ENCODE data around the gene NARF. TPM values are rescaled to one million over a fixed set of nuclear protein-coding genes. Genes with fewer than 3 reads are reported as not detected.

NARF gene
- polyA plus RNA-seq, 1 donor (not counting 4 experiments of a cell fraction or from before 2014, with no cell fraction given) = 36.8 TPM

DNA sequence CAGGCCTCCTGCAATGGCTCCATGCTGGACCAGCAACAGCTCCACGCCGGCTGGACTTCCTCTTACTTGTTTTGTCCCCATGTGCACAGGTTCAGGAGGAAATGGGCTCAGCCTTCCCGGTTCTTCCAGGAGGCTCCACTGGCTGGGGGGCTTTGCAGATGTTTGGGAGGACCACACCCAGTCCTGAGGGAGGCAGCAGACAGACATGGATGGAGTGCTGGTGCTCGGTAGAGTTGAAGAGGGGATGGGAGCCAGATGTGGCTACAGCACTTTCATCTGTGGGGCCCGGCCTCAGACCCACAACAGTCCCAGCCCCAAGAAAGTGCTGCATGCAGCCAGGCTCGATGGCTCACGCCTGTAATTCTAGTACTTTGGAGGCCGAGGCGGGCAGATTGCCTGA, 21.8 kb downstream of the NARF start:
- no peaks in the 10 kb centered on the region for H3K9me3 ChIP-seq (ENCODE audit: control insufficient read depth, low read depth, low read length)
- H4K20me1 ChIP-seq (ENCODE audit: control insufficient read depth, extremely low read depth, insufficient read depth, low read length) = no peaks in the 10 kb centered on the region
- H3K36me3 ChIP-seq (ENCODE audit: control insufficient read depth in 2 of 2, extremely low read depth in 1 of 2, insufficient read depth in 2 of 2, low read length in 2 of 2) = peaks cover 6 to 17% of the 10 kb centered on the region in 2 experiments
- H3K27ac ChIP-seq (ENCODE audit: control insufficient read depth, insufficient read depth, low read length) = no peak overlapping the region
- FAIRE-seq = no peak
- TF ChIP-seq CTCF (optimal IDR thresholded peaks at IDR 0.05 in 1 of 3, IDR thresholded peaks at IDR 0.05 in 1 of 3, conservative IDR thresholded peaks at IDR 0.05 in 1 of 3; ENCODE audit: extremely low read depth in 1 of 3, insufficient read depth in 2 of 3, low read length in 3 of 3) (no peak), EZH2 (IDR thresholded peaks at IDR 0.05; ENCODE audit: low read length) (no peak)
- H2AFZ ChIP-seq (ENCODE audit: control insufficient read depth, low read length) = no peak overlapping the region
- no peak overlapping the region for H3K4me3 ChIP-seq (ENCODE audit: control insufficient read depth in 2 of 3, extremely low read depth in 1 of 3, insufficient read depth in 2 of 3, low read depth in 1 of 3, low read length in 3 of 3)
- H3K9me1 ChIP-seq (ENCODE audit: control insufficient read depth, extremely low read depth, insufficient read depth, low read length) = no peaks in the 10 kb centered on the region
- dilution Hi-C loops (cut with MboI; ENCODE audit: extremely low pct_ligation_motif_present, low sequenced_read_pairs) = no loop called here
- no peak for DNase-seq (ENCODE audit: low read depth, low spot score)
- no peak overlapping the region for H3K4me2 ChIP-seq (ENCODE audit: control insufficient read depth, extremely low read depth, insufficient read depth, low read depth, low read length)
- H3K27me3 ChIP-seq (ENCODE audit: control insufficient read depth, extremely low read depth, insufficient read depth, low read length) = no peaks in the 10 kb centered on the region
- no peaks in the 10 kb centered on the region for H3K4me1 ChIP-seq (ENCODE audit: control insufficient read depth, extremely low read depth, insufficient read depth, low read length)
- H3K79me2 ChIP-seq (ENCODE audit: control insufficient read depth, insufficient read depth, low read length) = no peaks in the 10 kb centered on the region
- H3K9ac ChIP-seq (ENCODE audit: control insufficient read depth, extremely low read depth, insufficient read depth, low read length) = no peak overlapping the region

DNA sequence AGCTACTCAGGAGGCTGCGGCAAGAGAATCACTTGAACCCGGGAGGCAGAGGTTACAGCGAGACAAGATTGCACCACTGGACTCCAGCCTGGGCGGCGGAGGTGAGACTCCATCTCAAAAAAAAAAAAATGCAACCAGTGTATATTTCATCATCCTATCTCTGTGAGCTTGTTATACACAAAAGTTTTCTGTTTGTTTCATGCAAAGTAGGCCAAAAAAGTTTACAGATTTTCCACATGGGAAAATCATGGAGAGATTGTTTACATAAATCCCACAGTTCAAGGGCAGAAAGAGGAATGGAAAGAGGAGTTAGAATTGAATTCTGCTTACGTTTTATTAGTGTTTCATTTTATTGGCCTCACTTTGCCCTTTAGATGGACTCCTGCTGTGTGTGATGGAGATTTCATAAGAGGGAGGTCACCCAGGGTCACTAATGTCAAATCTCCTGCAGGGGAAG, 24.7 kb downstream of the NARF start:
- FAIRE-seq = no peak
- dilution Hi-C loops (cut with MboI; ENCODE audit: extremely low pct_ligation_motif_present, low sequenced_read_pairs) = no loop called here

More for the DNA sequence above, 24.7 kb downstream of the NARF start:
- Histone ChIP-seq H3K9me3 (ENCODE audit: control insufficient read depth, low read depth, low read length) (no peaks in the 10 kb centered on the region), H3K4me1 (ENCODE audit: control insufficient read depth, extremely low read depth, insufficient read depth, low read length) (peaks cover 5% of the 10 kb centered on the region), H3K27me3 (ENCODE audit: control insufficient read depth, extremely low read depth, insufficient read depth, low read length) (no peaks in the 10 kb centered on the region), H3K4me2 (ENCODE audit: control insufficient read depth, extremely low read depth, insufficient read depth, low read depth, low read length) (no peak overlapping the region), H3K27ac (ENCODE audit: control insufficient read depth, insufficient read depth, low read length) (no peak overlapping the region), H3K4me3 (ENCODE audit: control insufficient read depth in 2 of 3, extremely low read depth in 1 of 3, insufficient read depth in 2 of 3, low read depth in 1 of 3, low read length in 3 of 3) (no peak overlapping the region), H3K36me3 (ENCODE audit: control insufficient read depth in 2 of 2, extremely low read depth in 1 of 2, insufficient read depth in 2 of 2, low read length in 2 of 2) (peaks cover 0 to 22% of the 10 kb centered on the region in 2 experiments), H3K9ac (ENCODE audit: control insufficient read depth, extremely low read depth, insufficient read depth, low read length) (no peak overlapping the region), H3K79me2 (ENCODE audit: control insufficient read depth, insufficient read depth, low read length) (no peaks in the 10 kb centered on the region), H3K9me1 (ENCODE audit: control insufficient read depth, extremely low read depth, insufficient read depth, low read length) (no peaks in the 10 kb centered on the region), H2AFZ (ENCODE audit: control insufficient read depth, low read length) (no peak overlapping the region), H4K20me1 (ENCODE audit: control insufficient read depth, extremely low read depth, insufficient read depth, low read length) (no peaks in the 10 kb centered on the region)
- DNase-seq (ENCODE audit: low read depth, low spot score) = no peak
- TF ChIP-seq EZH2 (IDR thresholded peaks at IDR 0.05; ENCODE audit: low read length) (no peak), CTCF (optimal IDR thresholded peaks at IDR 0.05 in 1 of 3, IDR thresholded peaks at IDR 0.05 in 1 of 3, conservative IDR thresholded peaks at IDR 0.05 in 1 of 3; ENCODE audit: extremely low read depth in 1 of 3, insufficient read depth in 2 of 3, low read length in 3 of 3) (no peak)

Data from keratinocyte (primary cell).